Bone marrow (tissue), 2 donors: ENCODE data around the gene FMO2.

Source experiments
- DNase-seq, 2 donors: peaks; one replicate each; lab custom pipeline; 2025; lab: John Stamatoyannopoulos, UW

Gene FMO2

GRCh38 chr1:171185091-171185490, at the start of gene FMO2:
Gene FMO2, plus strand, starts transcription at chr1:171185300. Its CDS starts 414 bp downstream, at chr1:171185714.
- DNase-seq = no peak

GRCh38 chr1:171137580-171137979, 47.5 kb upstream of the FMO2 start:
- DNase-seq = no peak

- no peak for DNase-seq
These were observed 46.1 kb upstream of the FMO2 start for GRCh38 chr1:171138980-171139379.

- no peak for DNase-seq
These were observed 45.2 kb upstream of the FMO2 start for GRCh38 chr1:171139890-171140289.

- no peak for DNase-seq
These were observed 44.7 kb upstream of the FMO2 start for GRCh38 chr1:171140401-171140800.

- no peak for DNase-seq
These were observed 44.0 kb upstream of the FMO2 start for GRCh38 chr1:171140956-171141687.

- no peak for DNase-seq
These were observed 43.2 kb upstream of the FMO2 start for GRCh38 chr1:171141688-171142415.

GRCh38 chr1:171142416-171143385, 42.4 kb upstream of the FMO2 start:
- DNase-seq = no peak

GRCh38 chr1:171150156-171150555, 34.9 kb upstream of the FMO2 start:
- DNase-seq = no peak

- DNase-seq = no peak
These were observed 32.6 kb upstream of the FMO2 start for GRCh38 chr1:171152549-171152948.

- DNase-seq = no peak
These were observed 29.6 kb upstream of the FMO2 start for GRCh38 chr1:171155484-171155883.

- DNase-seq = no peak
These were observed 27.0 kb upstream of the FMO2 start for GRCh38 chr1:171158096-171158495.

GRCh38 chr1:171158551-171158950, 26.5 kb upstream of the FMO2 start:
- DNase-seq = no peak

GRCh38 chr1:171159148-171159547, 26.0 kb upstream of the FMO2 start:
- no peak for DNase-seq

- DNase-seq = no peak
These were observed 24.9 kb upstream of the FMO2 start for GRCh38 chr1:171160211-171160610.

- no peak for DNase-seq
These were observed 24.3 kb upstream of the FMO2 start for GRCh38 chr1:171160639-171161354.

- no peak for DNase-seq
These were observed 23.7 kb upstream of the FMO2 start for GRCh38 chr1:171161431-171161830.

GRCh38 chr1:171166361-171166760, 18.7 kb upstream of the FMO2 start:
- no peak for DNase-seq

GRCh38 chr1:171167785-171168184, 17.3 kb upstream of the FMO2 start:
- no peak for DNase-seq

GRCh38 chr1:171172471-171172870, 12.6 kb upstream of the FMO2 start:
- DNase-seq = no peak

- no peak for DNase-seq
These were observed 12.0 kb upstream of the FMO2 start for GRCh38 chr1:171173069-171173468.
